Epidermal melanocyte (primary cell): Measurements from ENCODE around the gene LARGE1.

Experiments used
- DNase-seq: peaks from one replicate; pipeline ENCODE4 v3.0.0; 2011; ENCODE audit warnings: low spot score; ENCODE audit not compliant: insufficient read length

LARGE1 gene

GRCh38 chr22:33528183-33528582 is 392.1 kb downstream of the LARGE1 start:
- DNase-seq, result no peak

GRCh38 chr22:33526434-33527107 is 393.7 kb downstream of the LARGE1 start:
- no peak for DNase-seq

GRCh38 chr22:33524511-33525260 is 395.6 kb downstream of the LARGE1 start:
- no peak for DNase-seq

- DNase-seq, result no peak
Measured at GRCh38 chr22:33521879-33522665, 398.2 kb downstream of the LARGE1 start.

GRCh38 chr22:33520904-33521780 is 399.1 kb downstream of the LARGE1 start:
- DNase-seq, result no peak

- DNase-seq, result no peak
Measured at GRCh38 chr22:33519974-33520903, 400.0 kb downstream of the LARGE1 start.

- DNase-seq, result peak; percentile 46
Measured at GRCh38 chr22:33519071-33519973, 401.0 kb downstream of the LARGE1 start.

GRCh38 chr22:33518405-33518804 is 401.9 kb downstream of the LARGE1 start:
- no peak for DNase-seq

GRCh38 chr22:33515795-33516194 is 404.5 kb downstream of the LARGE1 start:
- DNase-seq, result no peak

- DNase-seq, result no peak
Measured at GRCh38 chr22:33513388-33514338, 406.6 kb downstream of the LARGE1 start.

GRCh38 chr22:33512908-33513307 is 407.4 kb downstream of the LARGE1 start:
- DNase-seq, result no peak

- DNase-seq, result no peak
Measured at GRCh38 chr22:33510429-33510904, 409.8 kb downstream of the LARGE1 start.

GRCh38 chr22:33504941-33505625 is 415.2 kb downstream of the LARGE1 start:
- DNase-seq, result no peak

GRCh38 chr22:33496112-33496511 is 424.2 kb downstream of the LARGE1 start:
- no peak for DNase-seq

GRCh38 chr22:33493476-33494205 is 426.6 kb downstream of the LARGE1 start:
- no peak for DNase-seq

- no peak for DNase-seq
Measured at GRCh38 chr22:33492210-33492651, 428.0 kb downstream of the LARGE1 start.
